Chondrocyte (in vitro differentiated cells): ENCODE results near the gene TACR1. TPM values are rescaled to one million over a fixed set of nuclear protein-coding genes. Genes with fewer than 3 reads are reported as not detected.
"Not testable (repeated sequence)": the region's sequence is repeated elsewhere in the genome, so short reads cannot be mapped to it uniquely, and the experiment has no call there.

Source experiments
- DNase-seq: peaks from one replicate; pipeline ENCODE4 v3.0.0; 2021; ENCODE audit warnings: mixed read lengths, low spot score
- H3K27ac Mint-ChIP-seq: one replicate; pipeline ENCODE4 v1.8.0; 2021; ENCODE audit warnings: mild to moderate bottlenecking, moderate library complexity, mixed read lengths; ENCODE audit not compliant: unreplicated experiment
- H3K27me3 Mint-ChIP-seq: 2 replicates; pipeline ENCODE4 v1.8.0; 2021; ENCODE audit warnings: low read depth, mixed read lengths
- H3K36me3 Mint-ChIP-seq: 2 replicates; pipeline ENCODE4 v1.8.0; 2021; ENCODE audit warnings: low read depth, mixed read lengths
- H3K4me1 Mint-ChIP-seq: 2 replicates; pipeline ENCODE4 v1.8.0; 2021; ENCODE audit warnings: low read depth, mild to moderate bottlenecking, mixed read lengths
- H3K4me3 Mint-ChIP-seq: one replicate; pipeline ENCODE4 v1.8.0; 2021; ENCODE audit warnings: mild to moderate bottlenecking, moderate library complexity, mixed read lengths; ENCODE audit not compliant: unreplicated experiment
- H3K9me3 Mint-ChIP-seq: 2 replicates; pipeline ENCODE4 v1.8.0; 2021; ENCODE audit warnings: low read depth, mixed read lengths
- CTCF ChIP-seq: fragments of 200-600 bp; sonication (generic); IDR thresholded peaks from 2 replicates; pipeline ENCODE4 v1.5.0; 2021; ENCODE audit warnings: antibody characterized with exemption, mild to moderate bottlenecking, moderate library complexity
- total RNA-seq: library from RNA; stranded (reverse); gene quantifications from 3 replicates; pipeline ENCODE4 v1.2.1, GENCODE V29; 2021

TACR1 gene
- total RNA-seq, 1 donor from 2014 or later = not detected

GRCh38 chr2:75174519-75174918 is 24.8 kb downstream of the TACR1 start:
- no peak for DNase-seq
- Mint-ChIP-seq H3K27ac (no peak overlapping the region), H3K36me3 (peaks cover 1% of the 10 kb centered on the region), H3K27me3 (peaks cover 7% of the 10 kb centered on the region), H3K4me1 (no peaks in the 10 kb centered on the region), H3K4me3 (no peak overlapping the region), H3K9me3 (no peaks in the 10 kb centered on the region)
- no peak for TF ChIP-seq CTCF

- DNase-seq = no peak
- Mint-ChIP-seq H3K9me3 (no peaks in the 10 kb centered on the region), H3K27me3 (peaks cover 7% of the 10 kb centered on the region), H3K4me3 (no peak overlapping the region), H3K36me3 (peaks cover 1% of the 10 kb centered on the region), H3K27ac (no peak overlapping the region), H3K4me1 (no peaks in the 10 kb centered on the region)
- TF ChIP-seq CTCF = no peak
These were observed 25.6 kb downstream of the TACR1 start for GRCh38 chr2:75173740-75174139.

GRCh38 chr2:75171423-75171822 is 27.9 kb downstream of the TACR1 start:
- H3K27me3 Mint-ChIP-seq = not testable (repeated sequence)

GRCh38 chr2:75170889-75171288 is 28.4 kb downstream of the TACR1 start:
- Mint-ChIP-seq H3K4me3 (no peak overlapping the region), H3K27me3 (peaks cover 7% of the 10 kb centered on the region), H3K4me1 (no peaks in the 10 kb centered on the region), H3K36me3 (peaks cover 1% of the 10 kb centered on the region), H3K9me3 (no peaks in the 10 kb centered on the region), H3K27ac (no peak overlapping the region)
- no peak for DNase-seq
- no peak for TF ChIP-seq CTCF

More at GRCh38 chr2:75171423-75171822, 27.9 kb downstream of the TACR1 start:
- DNase-seq, H3K4me3 Mint-ChIP-seq, H3K9me3 Mint-ChIP-seq, H3K27ac Mint-ChIP-seq, H3K36me3 Mint-ChIP-seq, H3K4me1 Mint-ChIP-seq: not testable (repeated sequence)

GRCh38 chr2:75168186-75168585 is 31.1 kb downstream of the TACR1 start:
- Mint-ChIP-seq H3K9me3 (no peaks in the 10 kb centered on the region), H3K4me1 (no peaks in the 10 kb centered on the region), H3K27me3 (peaks cover 2% of the 10 kb centered on the region), H3K27ac (no peak overlapping the region), H3K36me3 (peaks cover 1% of the 10 kb centered on the region), H3K4me3 (no peak overlapping the region)
- no peak for DNase-seq
- TF ChIP-seq CTCF = no peak

- peaks cover 15% of the 10 kb centered on the region for H3K4me1 Mint-ChIP-seq
- no peak overlapping the region for H3K27ac Mint-ChIP-seq
- no peaks in the 10 kb centered on the region for H3K27me3 Mint-ChIP-seq
- H3K4me3 Mint-ChIP-seq = no peak overlapping the region
- TF ChIP-seq CTCF = no peak
- H3K36me3 Mint-ChIP-seq = no peaks in the 10 kb centered on the region
- no peak for DNase-seq
- no peaks in the 10 kb centered on the region for H3K9me3 Mint-ChIP-seq
These were observed 32.8 kb downstream of the TACR1 start for GRCh38 chr2:75166491-75166890.
